GM21825 (cell line): ENCODE results near the gene TMEM92.
"Not testable (repeated sequence)": the region's sequence is repeated elsewhere in the genome, so short reads cannot be mapped to it uniquely, and the experiment has no call there.

ENCODE experiments used
- ATAC-seq: cut with Tn5 transposase; IDR thresholded peaks from one replicate; pipeline ENCODE4 v1.9.1; 2021; ENCODE audit warnings: mild to moderate bottlenecking, moderate library complexity; ENCODE audit not compliant: unreplicated experiment

TMEM92 gene

DNA sequence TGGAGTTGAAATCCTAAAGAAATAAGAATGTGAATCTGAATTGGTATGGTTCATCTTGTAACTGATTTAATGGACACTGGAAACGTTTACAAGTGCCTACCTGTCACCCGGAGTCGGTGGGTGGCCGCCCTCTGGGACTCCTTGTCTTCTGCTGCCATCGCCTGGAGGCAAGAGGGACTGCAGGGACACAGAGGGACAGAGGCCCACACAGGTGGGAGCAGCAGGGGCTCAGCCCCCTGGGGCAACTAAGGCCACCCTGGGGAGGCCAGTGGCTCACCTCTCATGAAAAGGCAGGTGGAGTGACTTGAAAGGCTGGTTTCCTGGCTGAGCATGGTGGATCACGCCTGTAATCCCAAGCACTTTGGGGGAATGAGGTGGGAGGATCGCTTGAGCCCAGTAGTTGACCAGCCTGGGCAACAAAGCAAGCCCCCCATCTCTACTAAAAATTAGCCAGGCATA lies 23.2 kb downstream of the TMEM92 start:
- ATAC-seq, result no peak

DNA sequence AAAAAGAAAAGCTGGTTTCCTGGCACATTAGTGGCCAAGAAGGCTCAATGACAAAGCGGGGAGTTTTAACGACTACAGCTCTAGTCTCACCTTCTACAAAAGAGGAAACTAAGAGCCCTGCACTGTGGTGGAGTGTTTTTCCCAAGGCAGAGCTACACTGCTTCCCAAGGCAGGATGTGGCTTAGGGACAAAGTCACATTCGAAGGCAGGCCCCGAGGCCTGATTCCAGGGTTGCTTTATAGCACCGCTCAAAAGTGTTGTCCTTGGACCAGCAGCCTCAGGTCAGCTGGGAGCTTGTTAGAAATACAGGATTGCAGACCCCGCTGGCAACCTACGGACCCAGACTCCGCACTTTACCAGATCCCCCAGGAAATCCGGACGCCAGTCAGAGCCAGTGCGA lies 23.8 kb downstream of the TMEM92 start:
- ATAC-seq, result no peak

DNA sequence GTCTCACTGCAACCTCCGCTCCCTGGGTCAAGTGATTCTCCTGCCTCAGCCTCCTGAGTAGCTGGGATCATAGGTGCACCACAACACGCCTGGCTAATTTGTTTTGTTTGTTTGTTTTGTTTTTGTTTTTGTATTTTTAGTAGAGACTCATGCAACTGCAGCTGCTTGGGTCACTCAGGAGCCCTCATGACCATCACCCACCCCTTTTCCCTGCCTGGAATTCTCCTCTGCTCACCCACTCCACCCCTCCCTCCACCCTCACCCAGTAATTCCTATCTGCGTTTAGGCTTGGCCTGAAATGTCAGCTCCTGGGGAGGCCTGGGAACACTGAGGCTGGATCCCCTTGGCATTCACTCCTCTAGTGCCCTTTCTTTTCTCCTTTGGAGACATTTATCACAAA lies 25.5 kb downstream of the TMEM92 start:
- ATAC-seq, result no peak

DNA sequence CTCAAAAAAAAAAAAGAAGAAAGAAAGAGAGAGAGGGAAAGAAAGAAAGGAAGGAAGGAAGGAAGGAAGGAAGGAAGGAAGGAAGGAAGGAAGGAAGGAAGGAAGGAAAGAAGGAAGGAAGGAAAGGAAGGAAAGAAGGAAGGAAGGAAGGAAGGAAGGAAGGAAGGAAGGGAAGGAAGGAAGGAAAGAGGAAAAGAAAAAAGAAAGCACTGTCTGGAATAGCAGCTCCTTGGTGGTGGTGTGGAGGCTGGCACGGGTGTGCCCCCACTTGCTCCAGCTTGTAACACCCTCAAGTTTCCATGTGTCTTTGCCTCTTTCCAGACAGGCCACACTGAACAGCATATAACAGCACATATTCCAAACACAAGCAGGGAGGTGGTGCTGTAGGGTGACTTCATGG lies 26.6 kb downstream of the TMEM92 start:
- ATAC-seq, result not testable (repeated sequence)

DNA sequence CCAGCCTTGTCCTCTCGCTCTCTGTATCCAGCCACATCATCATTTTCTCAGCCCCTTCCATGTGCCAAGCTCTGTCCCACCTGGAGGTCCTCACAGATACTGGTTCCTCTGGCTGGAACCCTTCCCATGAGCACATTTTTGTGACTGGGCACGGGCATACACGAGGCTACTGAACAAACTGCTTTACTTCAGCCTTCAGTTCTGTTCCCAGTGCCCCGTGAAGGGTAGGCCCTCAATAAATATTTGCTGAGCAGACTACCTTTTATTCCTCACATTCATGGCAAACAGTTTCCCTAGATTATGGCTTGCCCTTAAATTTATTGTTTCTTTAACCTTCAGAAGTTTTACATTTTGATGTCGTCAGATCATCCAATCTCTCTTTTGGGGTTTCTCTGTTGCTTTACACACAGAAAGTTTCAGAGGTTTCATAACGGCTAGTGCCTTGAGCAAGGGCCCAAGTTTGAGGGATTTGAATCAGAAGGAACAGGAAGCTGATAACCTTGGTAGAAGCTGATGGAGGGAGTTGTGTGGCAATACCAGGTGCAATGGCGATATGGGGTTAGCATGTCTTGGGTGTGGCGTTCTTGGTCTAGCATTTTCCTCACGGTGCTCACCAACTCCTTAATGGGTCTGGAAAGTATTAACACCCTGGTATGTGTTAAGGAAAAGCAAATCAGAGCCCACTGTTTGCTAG lies 27.8 kb downstream of the TMEM92 start:
- ATAC-seq, result no peak

DNA sequence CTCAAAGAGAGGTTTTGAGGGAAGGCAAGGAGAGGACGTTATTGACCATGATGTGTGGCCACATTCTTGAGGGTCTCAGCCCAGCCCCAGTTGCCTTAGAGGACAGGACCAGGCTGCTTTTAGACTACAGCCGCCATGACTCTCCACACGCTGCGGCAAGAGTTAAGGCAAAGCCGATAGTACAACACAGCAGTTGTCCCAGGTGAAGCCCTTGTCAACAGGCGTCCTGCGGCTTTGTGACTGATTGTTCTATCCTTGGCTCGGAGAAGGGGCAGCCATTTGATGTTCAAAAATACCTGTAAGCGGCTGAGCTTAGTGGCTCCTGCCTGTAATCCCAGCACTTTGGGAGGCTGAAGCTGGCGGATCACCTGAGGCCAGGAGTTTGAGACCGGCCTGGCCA lies 28.8 kb downstream of the TMEM92 start:
- ATAC-seq, result no peak

DNA sequence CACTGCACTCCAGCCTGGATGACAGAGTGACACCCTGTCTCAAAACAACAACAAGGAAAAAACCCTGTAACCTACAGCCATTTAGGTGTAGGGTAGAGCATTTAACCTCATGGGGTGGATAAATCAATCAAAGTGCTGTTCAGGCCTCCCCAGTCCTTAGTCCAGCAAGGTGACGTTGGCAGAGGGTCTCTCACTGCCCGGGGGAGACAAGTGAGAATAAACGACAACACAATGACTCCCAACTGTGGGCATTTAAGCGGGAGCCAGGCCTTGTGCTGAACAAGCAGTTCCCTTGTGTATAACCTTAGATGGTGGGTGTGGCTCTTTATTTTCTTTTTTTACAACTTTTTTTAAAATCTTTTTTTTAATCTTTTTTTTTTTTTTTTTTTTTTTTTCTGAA lies 29.3 kb downstream of the TMEM92 start:
- no peak for ATAC-seq

DNA sequence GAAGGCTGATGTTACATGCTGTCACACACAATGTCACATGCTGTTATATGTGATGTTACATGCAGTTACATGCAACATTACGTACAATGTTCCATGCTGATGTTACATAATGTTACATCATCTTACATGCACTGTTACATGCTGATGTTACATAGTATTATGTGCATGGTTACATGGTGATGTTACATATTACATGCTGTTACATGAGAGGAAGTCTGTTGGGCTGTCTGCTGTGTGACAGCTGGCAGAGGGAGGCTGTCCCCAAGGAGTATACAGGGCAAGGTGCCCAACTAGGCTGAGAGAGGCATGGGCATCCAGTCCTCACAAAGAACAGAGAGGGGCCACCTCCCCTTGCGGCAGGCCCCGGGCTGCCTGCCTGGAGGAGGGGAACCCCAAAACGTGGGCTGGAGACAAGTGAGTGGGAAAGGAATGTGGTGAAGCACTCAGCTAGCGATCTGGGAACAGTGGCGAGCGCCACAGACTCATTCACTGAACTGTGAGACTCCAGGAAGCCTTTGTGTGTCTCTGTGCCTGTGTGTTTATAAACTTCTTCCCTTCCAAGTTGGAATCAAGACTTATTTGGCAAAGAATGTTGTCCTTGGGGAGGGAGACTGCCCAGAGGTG lies 30.6 kb downstream of the TMEM92 start:
- no peak for ATAC-seq

DNA sequence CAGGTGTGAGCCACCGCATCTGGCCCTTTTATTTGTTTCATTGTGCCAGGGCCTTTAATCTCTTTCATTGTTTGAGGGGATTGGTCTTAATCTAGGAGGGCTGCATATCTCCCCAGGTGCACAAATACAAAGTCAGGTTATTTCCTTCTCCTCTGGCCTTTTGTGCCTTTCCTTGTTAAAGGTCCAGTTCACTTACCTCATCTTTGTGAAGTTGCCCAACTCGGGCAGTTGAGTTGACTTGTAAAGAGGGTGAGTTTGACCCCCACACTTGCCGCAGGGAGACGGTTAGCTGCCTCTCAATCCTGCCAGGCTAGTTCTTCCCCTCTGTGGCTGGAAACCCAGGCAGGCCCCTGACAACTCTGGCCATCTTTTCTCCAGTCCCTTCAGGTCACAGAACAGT lies 33.4 kb downstream of the TMEM92 start:
- ATAC-seq, result no peak

DNA sequence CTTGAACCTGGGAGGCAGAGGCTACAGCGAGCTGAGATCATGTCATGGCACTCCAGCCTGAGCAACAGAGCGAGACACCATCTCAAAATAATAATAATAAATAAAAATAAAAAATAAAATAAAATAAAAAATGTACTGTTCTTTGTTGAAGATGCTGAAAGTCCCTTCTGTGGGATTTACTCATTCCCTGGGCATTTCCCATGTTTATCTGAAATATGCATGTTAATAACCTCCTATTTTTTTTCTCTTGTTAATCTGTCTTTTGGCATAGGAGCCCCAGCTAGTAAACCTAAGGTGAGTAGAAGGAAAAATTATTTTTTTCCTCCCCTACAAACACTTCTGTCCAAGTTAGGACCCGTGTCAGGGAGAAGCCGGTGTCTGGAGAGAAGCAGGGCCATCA lies 34.4 kb downstream of the TMEM92 start:
- no peak for ATAC-seq

DNA sequence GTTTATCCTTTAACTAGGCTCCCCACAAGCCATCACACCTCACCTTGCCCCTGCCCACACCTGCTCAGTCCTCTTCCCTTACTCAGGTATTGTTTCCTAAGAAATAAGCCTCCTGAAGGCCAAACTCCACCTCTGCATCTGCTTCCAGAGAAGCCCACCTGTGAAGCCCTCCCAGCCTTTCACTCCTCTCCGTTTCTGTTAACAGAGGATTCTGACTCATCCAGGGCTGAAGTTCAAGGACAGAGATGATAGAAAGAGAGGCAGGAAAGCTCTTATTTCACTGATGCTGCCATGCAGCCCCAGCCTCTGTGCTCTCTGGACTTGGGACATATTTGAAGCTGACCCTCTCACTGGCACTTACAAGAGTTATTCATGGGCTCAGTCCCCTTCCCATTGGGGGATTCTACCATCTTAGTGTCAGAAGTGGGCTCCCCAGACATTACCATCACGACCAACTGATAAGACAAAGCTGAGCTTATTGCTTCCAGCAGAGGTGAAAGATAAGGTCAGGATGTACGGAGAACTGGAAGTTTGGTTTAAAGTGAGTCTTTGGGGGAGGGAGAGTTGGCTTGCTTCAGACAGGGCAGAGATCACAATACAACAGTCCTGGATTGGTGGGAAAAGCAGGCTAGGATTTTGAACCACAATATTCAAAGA lies 36.3 kb downstream of the TMEM92 start:
- no peak for ATAC-seq

DNA sequence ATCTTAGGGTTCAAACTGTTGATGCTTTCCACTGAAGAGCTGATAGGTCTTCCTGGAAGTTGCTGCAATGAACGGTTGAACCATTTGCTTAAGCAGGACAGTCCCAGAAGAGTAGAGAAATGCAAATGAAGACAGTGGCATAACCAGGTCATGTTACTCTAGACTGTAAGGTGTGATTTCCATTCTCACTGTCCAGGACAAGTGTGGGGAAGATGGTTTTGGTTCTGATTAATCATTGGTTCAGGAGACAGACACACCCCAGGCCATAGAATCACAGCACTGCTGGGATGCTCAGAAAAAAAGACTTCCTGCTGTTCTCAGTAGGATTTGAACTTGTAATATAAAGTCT lies 36.8 kb downstream of the TMEM92 start:
- ATAC-seq, result no peak

DNA sequence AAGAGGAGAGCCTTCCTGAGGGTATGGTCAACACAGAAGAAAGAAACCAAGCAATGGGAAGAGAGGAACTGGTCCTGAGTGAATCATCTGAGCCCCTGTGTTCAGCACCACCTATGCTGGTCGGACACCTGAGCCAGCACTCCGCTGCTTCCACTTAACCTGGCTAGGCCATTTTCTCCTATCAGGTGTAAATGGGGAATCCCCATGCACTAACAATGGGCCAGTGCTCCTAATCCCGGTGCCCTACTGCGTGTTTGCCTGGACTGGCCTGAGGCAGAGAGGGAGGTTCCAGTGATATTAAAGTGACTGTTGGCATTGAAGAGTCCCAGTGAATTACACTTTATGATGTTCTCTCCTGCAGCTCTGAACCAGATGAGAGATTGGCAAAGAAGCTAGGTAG lies 37.2 kb downstream of the TMEM92 start:
- no peak for ATAC-seq

DNA sequence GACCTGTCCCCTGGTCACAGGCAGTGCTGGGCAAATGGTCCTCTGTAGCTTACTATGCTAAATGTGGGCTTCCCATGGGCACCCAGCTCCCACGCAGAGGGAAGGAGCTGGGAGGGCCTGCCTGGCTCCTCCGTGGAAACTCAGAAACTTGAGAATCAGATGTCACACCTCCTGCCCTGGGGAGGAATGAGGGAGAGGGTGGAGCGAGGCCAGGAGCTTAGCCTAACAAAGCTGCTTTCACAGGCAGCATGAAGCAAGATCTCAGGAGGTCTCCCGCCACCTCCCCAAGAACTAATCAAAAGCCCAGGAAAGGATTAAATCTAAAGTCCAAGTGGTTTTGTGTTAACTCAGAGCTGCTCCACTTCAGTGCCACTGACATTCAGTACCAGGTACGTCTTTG lies 38.0 kb downstream of the TMEM92 start:
- ATAC-seq, result no peak

DNA sequence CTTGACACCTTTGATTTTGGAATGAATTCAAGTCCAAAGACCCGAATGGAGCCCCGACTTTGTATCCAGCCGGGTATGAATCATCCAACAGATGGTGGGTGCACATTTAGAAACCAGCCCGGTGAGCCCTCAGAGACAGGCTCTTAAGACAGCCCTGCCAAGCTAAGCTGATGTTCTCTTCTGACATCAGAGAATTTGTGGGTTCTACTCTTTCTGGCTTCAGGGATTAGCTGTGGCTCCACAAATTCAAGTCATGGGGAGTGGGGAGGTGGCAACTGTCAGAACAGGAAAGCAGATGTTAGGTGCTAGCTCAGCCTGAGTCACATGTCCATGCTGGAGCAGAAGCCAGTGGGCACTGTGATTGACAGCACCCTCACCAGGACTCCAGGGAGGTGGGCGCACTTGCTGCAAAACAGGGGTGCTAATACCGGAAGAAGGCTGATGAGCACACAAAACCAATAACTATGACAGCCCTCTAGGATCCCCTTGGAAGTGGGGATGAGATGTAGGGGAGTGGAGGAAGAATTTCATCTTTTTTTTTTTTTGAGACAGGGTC lies 40.3 kb downstream of the TMEM92 start:
- no peak for ATAC-seq

DNA sequence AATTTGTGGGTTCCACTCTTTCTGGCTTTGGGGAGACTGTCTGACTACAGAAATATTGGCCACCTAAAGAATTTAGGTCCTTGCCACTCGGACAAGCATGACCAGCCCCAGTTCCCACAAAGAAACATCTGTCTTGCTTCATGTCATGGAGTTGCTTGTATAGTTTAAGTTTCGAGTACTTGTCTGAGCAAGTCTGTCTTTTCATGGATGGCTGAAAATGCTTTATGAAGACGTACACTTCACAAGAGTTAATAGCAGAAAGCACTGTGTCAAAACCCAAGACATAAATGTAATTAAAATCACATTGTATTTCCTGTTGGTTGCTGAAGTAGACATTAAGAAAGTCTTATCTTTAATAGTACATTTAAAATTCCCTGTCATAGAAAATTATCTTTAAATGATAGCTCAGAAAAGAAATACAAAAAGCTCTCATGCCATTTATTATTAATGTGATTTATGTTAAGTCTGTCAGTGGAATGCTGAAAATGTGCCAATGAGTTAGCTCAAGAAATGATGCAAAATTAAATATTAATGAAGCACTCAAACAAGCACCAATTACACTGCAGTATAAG lies 41.8 kb downstream of the TMEM92 start:
- ATAC-seq, result no peak

DNA sequence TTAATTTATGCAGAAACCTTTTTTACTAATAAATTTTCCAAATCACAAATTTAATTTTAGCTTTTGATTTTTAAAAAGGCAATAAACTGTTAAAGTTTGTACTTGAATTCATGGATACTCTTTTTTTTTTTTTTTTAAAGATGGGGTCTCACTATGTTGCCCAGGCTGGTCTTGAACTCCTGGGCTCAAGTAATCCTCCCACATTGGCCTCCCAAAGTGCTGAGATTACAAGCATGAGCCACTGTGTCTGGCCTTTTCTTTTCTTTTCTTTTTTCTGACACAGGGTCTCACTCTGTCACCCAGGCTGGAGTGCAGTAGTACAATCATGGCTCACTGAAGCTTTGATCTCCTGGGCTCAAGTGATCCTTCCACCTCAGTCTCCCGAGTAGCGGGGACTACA lies 42.4 kb downstream of the TMEM92 start:
- ATAC-seq, result not testable (repeated sequence)

DNA sequence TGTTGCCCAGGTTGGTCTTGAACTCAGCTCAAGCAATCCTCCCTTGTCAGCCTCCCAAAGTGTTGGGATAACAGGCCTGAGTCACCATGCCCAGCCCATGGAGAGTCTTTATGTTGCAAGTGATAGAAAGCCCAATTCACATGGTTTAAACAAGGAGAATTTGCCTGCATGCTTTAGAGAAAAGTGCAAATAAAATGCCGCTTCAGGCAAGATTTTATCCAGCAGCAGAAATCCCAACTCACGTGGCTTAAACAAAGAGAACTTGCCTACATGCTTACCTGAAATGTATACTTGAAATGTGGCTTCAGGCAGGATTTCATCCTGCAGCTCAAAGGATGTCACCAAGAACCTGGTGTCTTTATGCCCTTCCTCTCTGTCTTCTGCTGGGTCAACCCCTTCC lies 42.9 kb downstream of the TMEM92 start:
- no peak for ATAC-seq

DNA sequence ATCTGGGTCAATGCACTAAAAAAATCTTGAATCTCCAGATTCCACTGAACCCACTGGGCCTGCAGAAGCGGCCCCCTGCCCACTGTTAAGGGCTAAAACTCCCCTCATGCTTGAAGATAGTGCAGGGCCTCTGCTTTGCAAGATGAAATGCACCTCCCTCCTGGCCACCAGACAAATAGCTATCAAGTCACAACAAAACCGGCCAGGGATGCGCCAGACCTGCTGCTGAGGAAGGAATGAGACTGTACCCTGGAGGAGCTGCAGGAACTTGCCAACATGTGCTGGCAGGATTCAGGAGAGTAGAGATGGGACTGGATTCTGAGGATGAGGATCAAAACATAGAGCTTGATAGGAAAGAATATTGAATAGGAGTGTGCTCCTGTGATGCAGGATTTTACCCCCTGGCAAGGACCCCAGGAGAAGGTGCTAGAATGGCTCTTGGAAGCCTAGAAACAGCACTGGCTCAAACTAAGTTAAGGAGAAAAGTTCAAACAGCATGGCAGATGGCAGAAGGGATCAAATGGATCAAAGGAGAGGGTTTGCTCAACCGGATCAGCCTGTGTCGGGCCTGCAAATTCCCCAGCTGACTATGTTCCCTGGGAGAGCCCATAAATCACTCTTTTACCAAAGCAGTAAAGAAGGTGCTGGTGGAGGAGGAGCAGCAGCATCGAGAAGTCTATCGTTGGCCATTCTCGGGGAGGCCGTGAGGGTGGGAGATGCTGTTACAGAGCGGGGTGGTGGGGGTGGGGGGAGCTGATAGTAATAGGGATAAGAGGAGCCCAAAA lies 44.4 kb downstream of the TMEM92 start:
- no peak for ATAC-seq

DNA sequence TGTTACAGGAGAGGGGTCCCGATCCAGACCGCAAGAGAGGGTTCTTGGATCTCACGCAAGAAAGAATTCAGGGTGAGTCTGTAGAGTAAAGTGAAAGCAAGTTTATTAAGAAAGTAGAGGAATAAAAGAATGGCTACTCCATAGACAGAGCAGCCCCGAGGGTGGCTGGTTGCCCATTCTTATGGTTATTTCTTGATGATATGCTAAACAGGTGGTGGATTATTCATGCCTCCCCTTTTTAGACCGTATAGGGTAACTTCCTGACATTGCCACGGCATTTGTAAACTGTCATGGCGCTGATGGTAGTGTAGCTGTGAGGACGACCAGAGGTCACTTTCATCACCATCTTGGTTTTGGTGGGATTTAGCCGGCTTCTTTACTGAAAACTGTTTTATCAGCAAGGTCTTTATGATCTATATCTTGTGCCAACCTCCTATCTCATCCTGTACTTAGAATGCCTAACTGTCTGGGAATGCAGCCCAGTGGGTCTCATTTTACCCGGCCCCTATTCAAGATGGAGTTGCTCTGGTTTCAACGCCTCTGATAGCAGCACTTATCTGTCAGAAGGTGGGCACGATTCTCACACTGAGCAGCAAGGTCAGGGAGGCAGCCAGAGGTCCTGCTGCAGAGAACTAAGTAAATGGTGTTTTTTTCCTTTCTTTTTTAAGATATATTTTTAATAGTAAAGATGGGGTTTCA lies 45.2 kb downstream of the TMEM92 start:
- ATAC-seq, result no peak
